ENCODE results near the gene CANX. TPM values are rescaled to one million over a fixed set of nuclear protein-coding genes. Genes with fewer than 3 reads are reported as not detected.

CANX gene
- total RNA-seq, 1 donor, result 645 TPM

- TF ChIP-seq CTCF (IDR thresholded peaks at IDR 0.05; ENCODE audit: insufficient read depth, low read length), result no peak
- no peak for DNase-seq (ENCODE audit: low read depth)
- no peak overlapping the region for H3K4me3 ChIP-seq (ENCODE audit: low read depth, low read length)
Measured at GRCh38 chr5:179779826-179780225, 81.1 kb downstream of the CANX start.

- DNase-seq (ENCODE audit: low read depth), result no peak
- H3K4me3 ChIP-seq (ENCODE audit: low read depth, low read length), result no peak overlapping the region
- TF ChIP-seq CTCF (IDR thresholded peaks at IDR 0.05; ENCODE audit: insufficient read depth, low read length), result no peak
Measured at GRCh38 chr5:179780362-179780761, 81.6 kb downstream of the CANX start.

Other genes starting within 250 kb of the CANX start
- 53.0 and 143 TPM in 2 replicates for gene RUFY1, start 148.4 kb upstream of the CANX start, total RNA-seq (ENCODE audit: low replicate concordance)
- 397 and 968 TPM in 2 replicates for gene HNRNPH1, start 75.3 kb upstream of the CANX start, total RNA-seq (ENCODE audit: low replicate concordance)
- not detected in 2 replicates for gene CBY3, start 17.9 kb upstream of the CANX start, total RNA-seq (ENCODE audit: low replicate concordance)
- 4.7 and 9.9 TPM in 2 replicates for gene MAML1, start 33.9 kb downstream of the CANX start, total RNA-seq (ENCODE audit: low replicate concordance)
- gene LTC4S, start 95.0 kb downstream of the CANX start, total RNA-seq (ENCODE audit: low replicate concordance), result 1.5 and 3.3 TPM in 2 replicates
- gene MGAT4B, start 107.9 kb downstream of the CANX start, total RNA-seq (ENCODE audit: low replicate concordance), result 106 and 141 TPM in 2 replicates
- gene SQSTM1, start 121.9 kb downstream of the CANX start, total RNA-seq (ENCODE audit: low replicate concordance), result 596 and 1,869 TPM in 2 replicates
- gene MRNIP, start 159.8 kb downstream of the CANX start, total RNA-seq (ENCODE audit: low replicate concordance), result 3.5 and 11.0 TPM in 2 replicates
- gene TBC1D9B, start 208.9 kb downstream of the CANX start, total RNA-seq (ENCODE audit: low replicate concordance), result 63.7 and 70.9 TPM in 2 replicates